Islet of Langerhans (tissue), 1 donor: ENCODE data around the gene ORAI2.
"Not testable (repeated sequence)": the region's sequence is repeated elsewhere in the genome, so short reads cannot be mapped to it uniquely, and the experiment has no call there.

Experiments
- FAIRE-seq: peaks from one replicate; lab custom pipeline; 2011; peaks lifted over from hg19 to GRCh38; lab: Jason Lieb, UNC

The ORAI2 gene

DNA sequence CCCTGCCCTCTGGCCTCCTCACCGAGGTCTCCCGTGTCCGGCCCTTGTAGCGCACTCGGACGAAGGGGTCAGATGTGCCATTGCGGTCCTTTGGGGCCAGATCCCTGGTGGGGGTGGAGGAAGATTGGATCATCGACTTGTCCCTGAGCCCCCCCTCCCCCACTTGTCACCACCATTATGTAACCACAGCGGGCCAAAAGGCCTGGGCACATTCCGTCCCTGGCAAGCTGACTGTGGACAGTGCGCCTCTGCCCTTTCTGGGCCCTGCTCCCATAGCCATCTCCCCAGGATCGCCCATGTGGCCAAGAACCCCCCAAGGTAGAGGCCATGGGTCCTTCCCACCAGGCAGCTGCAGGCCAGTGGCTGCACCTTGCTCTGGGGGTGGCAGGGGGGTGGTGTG, 69.8 kb downstream of the ORAI2 start:
- not testable (repeated sequence) for FAIRE-seq

DNA sequence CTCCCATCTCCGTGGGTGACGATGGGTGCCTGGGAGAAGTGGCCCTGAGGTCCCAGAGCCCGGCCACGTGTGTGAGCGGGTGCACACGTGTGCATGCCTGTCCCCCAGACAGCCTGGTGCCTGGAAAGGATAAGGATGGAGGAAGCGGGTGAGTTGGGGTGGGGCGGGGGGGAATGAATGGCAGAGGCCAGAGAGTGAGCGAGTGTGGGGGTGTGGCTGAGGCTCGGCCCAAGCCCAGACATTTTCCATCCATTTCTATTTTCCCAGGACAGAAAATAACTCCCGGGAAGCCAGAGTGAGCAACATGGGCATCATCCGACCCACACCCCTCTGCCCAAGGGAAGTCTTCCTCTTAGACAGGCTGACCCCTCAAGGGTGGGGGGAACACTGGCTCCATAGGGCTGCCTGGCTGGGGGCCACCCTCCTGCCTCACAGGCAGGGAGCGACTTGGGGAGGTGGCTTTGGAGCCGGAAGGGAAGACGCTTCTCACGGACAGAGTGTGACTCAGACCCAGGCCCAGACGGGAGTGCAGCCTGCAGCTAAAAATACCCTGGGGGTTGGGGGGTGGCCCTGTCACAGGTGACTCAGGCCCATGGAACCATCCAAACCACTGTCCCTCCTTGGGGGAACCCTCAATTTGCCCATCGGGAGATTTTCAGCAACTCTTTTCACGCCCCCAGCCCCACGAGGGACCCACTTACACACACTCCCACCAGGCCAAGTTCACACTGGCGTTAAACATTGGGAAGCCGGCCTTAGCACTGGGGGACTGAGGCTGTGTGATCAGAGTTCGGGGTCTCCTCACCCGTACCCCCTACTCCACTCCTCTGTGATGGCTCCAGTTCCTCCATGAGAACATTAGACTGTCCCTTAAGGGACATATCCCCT, 72.2 kb downstream of the ORAI2 start:
- FAIRE-seq = not testable (repeated sequence)
